ENCODE data around the gene PHIP.

Gene PHIP

GRCh38 chr6:78989191-78989590 lies 88.9 kb downstream of the PHIP start:
- no peak for TF ChIP-seq CTCF (IDR thresholded peaks at IDR 0.05; ENCODE audit: insufficient read depth, low read depth, low read length, missing control alignments)
- no peak for DNase-seq (ENCODE audit: low read depth)
- no peak overlapping the region for H3K4me3 ChIP-seq (ENCODE audit: low read length)

- no peak for TF ChIP-seq CTCF (IDR thresholded peaks at IDR 0.05; ENCODE audit: insufficient read depth, low read depth, low read length, missing control alignments)
- H3K4me3 ChIP-seq (ENCODE audit: low read length) = no peak overlapping the region
Measured at GRCh38 chr6:78986161-78986560, 91.9 kb downstream of the PHIP start.

GRCh38 chr6:78984225-78984950 lies 93.7 kb downstream of the PHIP start:
- no peak for TF ChIP-seq CTCF (IDR thresholded peaks at IDR 0.05; ENCODE audit: insufficient read depth, low read depth, low read length, missing control alignments)
- no peak overlapping the region for H3K4me3 ChIP-seq (ENCODE audit: low read length)
- DNase-seq (ENCODE audit: low read depth) = no peak

More at GRCh38 chr6:78986161-78986560, 91.9 kb downstream of the PHIP start:
- DNase-seq (ENCODE audit: low read depth) = no peak

GRCh38 chr6:78967191-78967590 lies 110.9 kb downstream of the PHIP start:
- no peak for TF ChIP-seq CTCF (IDR thresholded peaks at IDR 0.05; ENCODE audit: insufficient read depth, low read depth, low read length, missing control alignments)
- no peak overlapping the region for H3K4me3 ChIP-seq (ENCODE audit: low read length)
- DNase-seq (ENCODE audit: low read depth) = no peak

GRCh38 chr6:78966542-78966941 lies 111.5 kb downstream of the PHIP start:
- no peak for DNase-seq (ENCODE audit: low read depth)
- no peak for TF ChIP-seq CTCF (IDR thresholded peaks at IDR 0.05; ENCODE audit: insufficient read depth, low read depth, low read length, missing control alignments)
- H3K4me3 ChIP-seq (ENCODE audit: low read length) = no peak overlapping the region

- no peak overlapping the region for H3K4me3 ChIP-seq (ENCODE audit: low read length)
Measured at GRCh38 chr6:78962448-78962847, 115.6 kb downstream of the PHIP start.

More at GRCh38 chr6:78962448-78962847, 115.6 kb downstream of the PHIP start:
- TF ChIP-seq CTCF (IDR thresholded peaks at IDR 0.05; ENCODE audit: insufficient read depth, low read depth, low read length, missing control alignments) = no peak
- no peak for DNase-seq (ENCODE audit: low read depth)
